GM12801 (cell line): ENCODE measurements around the gene STON2.

Source experiments
- CTCF ChIP-seq: IDR thresholded peaks from one replicate; pipeline ENCODE4 v1.5.1; 2011; ENCODE audit warnings: control low read depth; ENCODE audit not compliant: insufficient read length; ENCODE audit errors: extremely low read depth

Gene STON2

DNA sequence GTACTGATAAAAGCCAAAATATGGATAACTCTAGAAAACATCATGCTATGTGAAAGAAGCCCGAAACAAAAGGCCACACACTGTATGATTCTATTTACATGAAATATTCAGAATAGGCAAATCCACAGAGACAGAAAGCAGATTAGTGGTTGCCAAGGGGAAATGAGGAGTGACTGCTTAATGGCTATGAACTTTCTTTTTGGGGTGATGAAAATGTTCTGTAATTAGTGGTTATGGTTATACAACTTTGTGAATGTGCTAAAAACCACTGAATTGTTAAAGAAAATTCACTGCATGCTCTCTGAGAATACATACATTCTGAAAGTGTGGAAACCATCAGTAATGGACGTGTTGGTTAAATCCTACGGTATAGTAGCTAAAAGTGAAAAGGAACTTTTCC, 39.9 kb upstream of the STON2 start:
- no peak for TF ChIP-seq CTCF

- TF ChIP-seq CTCF = no peak
Measured at GRCh38 chr14:81437244-81437643, 37.1 kb upstream of the STON2 start.

DNA sequence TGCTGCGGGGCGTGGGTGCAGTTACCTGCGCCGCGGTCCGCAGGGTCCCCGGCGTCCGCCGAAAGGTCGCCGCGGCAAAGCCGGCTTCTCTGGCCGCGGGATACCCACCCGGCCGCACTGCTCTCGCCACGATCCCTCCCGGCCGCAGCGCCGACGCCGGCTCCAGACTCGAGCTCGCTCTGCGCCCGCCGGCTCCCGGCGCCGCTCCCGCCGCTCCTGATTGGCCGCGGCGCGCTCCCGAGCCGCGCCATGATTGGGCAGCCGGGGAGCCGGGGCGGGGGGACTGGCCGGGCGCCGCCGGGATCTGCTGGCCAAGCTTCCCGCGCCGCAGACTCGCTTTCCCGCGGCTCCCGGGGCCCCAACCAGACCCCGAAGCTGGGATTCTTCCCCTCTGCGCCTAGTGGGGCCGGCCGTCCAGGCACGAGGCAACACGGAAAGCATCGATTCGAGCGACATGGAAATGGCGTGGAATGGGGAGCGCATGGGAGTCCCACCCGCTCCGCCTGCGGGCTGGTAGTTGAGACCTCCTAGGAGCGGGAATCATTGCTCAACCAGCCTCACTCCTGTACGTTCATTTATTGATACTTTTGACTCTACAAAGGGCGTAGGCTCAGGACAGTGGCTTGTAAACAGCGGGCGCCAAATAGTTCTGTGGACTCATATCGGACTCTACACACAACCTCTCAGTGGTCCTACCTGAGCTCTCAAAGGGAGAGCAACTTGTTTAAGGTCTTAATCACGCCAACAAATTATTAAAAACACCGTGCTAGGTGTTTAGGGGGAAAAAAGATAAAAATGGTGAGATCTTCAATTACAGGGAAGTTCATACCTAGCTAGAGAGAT, 36.4 kb upstream of the STON2 start:
- no peak for TF ChIP-seq CTCF

DNA sequence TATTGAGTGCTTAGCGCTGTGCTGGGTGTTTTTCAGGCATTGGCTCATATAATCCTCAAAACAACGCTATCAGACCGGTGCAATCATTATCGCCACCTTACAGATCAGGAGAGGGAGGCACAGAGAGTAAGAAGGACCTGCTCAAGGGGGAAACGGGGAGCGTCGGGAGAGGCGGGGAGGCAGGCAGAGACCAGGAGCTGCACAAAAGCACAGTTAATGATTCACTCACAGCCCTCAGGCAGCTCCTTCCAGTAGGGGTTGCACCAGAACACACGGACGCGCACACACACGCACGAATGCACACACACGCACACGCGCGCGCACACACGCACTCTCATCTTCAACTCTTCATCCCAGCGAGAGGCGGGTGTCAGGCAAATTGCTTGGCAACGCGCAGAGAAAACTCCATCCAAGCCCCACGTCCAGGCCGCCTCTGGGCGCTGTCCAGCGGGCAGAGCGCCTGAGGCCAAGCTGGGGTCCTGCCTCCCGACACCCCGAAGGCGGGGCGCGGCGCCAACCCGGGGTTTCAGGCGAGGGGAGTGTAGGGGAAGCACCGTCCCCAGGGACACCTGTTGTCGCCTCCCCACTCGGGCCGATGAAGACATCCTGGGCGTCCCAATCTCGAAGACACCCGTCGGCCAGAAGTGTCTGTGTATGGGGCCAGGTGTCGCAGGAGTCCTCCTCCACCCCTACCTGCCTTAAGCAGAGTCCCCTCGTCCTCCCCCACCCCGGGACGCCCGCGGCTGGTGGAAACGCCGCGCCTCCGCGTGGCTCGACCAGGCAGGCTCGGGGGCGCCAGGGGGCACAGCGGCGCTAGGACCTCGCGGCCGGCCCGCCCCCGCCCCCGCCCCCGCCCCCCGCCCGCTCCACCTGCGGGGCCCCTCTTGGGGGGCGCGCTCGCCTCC, 35.5 kb upstream of the STON2 start:
- TF ChIP-seq CTCF = no peak

GRCh38 chr14:81435048-81435390, 34.9 kb upstream of the STON2 start:
- no peak for TF ChIP-seq CTCF

GRCh38 chr14:81434230-81434629, 34.1 kb upstream of the STON2 start:
- no peak for TF ChIP-seq CTCF

DNA sequence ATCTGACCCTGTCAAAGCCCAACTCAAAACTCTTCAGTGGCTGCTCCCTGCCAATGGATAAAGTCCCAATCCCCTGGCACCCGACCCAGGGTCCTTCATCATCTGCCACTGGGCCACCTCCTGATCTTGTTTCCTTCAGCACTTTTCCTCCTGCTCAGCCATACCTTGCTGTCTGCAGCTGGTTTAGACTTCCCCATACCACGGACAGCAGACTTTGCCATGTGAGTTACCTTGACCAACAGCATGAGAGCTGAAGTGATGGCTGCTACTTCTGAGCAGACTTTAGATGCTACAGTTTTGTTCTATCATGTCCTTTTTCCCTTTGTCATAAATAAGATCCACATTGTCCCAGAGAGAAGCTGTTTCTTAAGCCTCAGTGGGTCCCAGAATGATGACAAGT, 33.3 kb upstream of the STON2 start:
- no peak for TF ChIP-seq CTCF
